B cell (primary cell): Measurements from ENCODE around the gene KCNH3. TPM values are rescaled to one million over a fixed set of nuclear protein-coding genes. Genes with fewer than 3 reads are reported as not detected.
A peak's percentile ranks its signal among the peaks of the same experiment; 100 is the strongest.

Experiments
- ATAC-seq: fragments of 200-7000 bp; cut with Tn5 transposase; one replicate; pipeline ENCODE4 v1.10.0; 2021; ENCODE audit warnings: low read depth, mild to moderate bottlenecking, moderate number of reproducible peaks, moderate library complexity
- CTCF ChIA-PET: fragments of 350-600 bp; sonication (Branson Sonifier 250); formaldehyde crosslinking; loops from one replicate; lab custom pipeline; 2021; ENCODE audit warnings: antibody characterized with exemption, inconsistent platforms; lab: Charles Lee
- POLR2A ChIA-PET: fragments of 350-600 bp; sonication (Branson Sonifier 250); formaldehyde crosslinking; loops from one replicate; lab custom pipeline; 2021; ENCODE audit warnings: antibody characterized with exemption; lab: Charles Lee
- DNase-seq: peaks from one replicate; pipeline ENCODE4 v3.0.0; 2013
- H2AFZ ChIP-seq: 2 replicates; pipeline ENCODE4 v1.6.1; 2012; ENCODE audit warnings: mild to moderate bottlenecking, low read depth, low read length; ENCODE audit not compliant: insufficient read depth, poor library complexity, severe bottlenecking
- H3K27ac ChIP-seq, 2 donors: 1 replicate in 1 of 2; 2 replicates in 1 of 2; pipeline ENCODE4 v1.5.1; 2012 to 2013; ENCODE audit warnings: low read length in 2 of 2, mild to moderate bottlenecking in 2 of 2, moderate library complexity in 1 of 2
- H3K27me3 ChIP-seq, 4 experiments: fragments of 200-600 bp in 1 of 4; sonication (generic) in 1 of 4; replicated peaks in 1 of 4; 1 replicate in 2 of 4; 2 replicates in 2 of 4; pipeline versions ENCODE4 v1.6.1 to v1.7.0; 2013 to 2016; ENCODE audit warnings: low read length in 3 of 4, mild to moderate bottlenecking in 2 of 4, mixed read lengths in 1 of 4, moderate library complexity in 1 of 4; ENCODE audit not compliant: insufficient read depth in 4 of 4, control insufficient read depth in 3 of 4; ENCODE audit errors: control extremely low read depth in 1 of 4
- H3K36me3 ChIP-seq, 2 experiments: replicated peaks in 1 of 2; 1 replicate in 1 of 2; 2 replicates in 1 of 2; pipeline versions ENCODE4 v1.6.1 to v1.7.1; 2013; ENCODE audit warnings: low read length in 1 of 2; ENCODE audit not compliant: insufficient read depth in 2 of 2, control insufficient read depth in 1 of 2; ENCODE audit errors: control extremely low read depth in 1 of 2, extremely low read depth in 1 of 2
- H3K4me1 ChIP-seq, 2 donors: fragments of 200-600 bp in 1 of 2; sonication (generic) in 1 of 2; 1 replicate in 1 of 2; 2 replicates in 1 of 2; pipeline versions ENCODE4 v1.5.1 to v1.6.1; 2013 to 2017; ENCODE audit warnings: low read length in 2 of 2; ENCODE audit not compliant: control insufficient read depth in 2 of 2, insufficient read depth in 2 of 2
- H3K4me2 ChIP-seq: replicated peaks from 2 replicates; pipeline ENCODE3; 2012; ENCODE audit warnings: mild to moderate bottlenecking, low read depth, low read length; ENCODE audit not compliant: poor library complexity, severe bottlenecking
- H3K4me3 ChIP-seq, 5 experiments: fragments of 200-600 bp in 1 of 5; sonication (generic) in 1 of 5; 1 replicate in 3 of 5; 2 replicates in 2 of 5; pipeline versions ENCODE4 v1.5.1 to v1.7.0; 2011 to 2016; ENCODE audit warnings: low read length in 4 of 5, mild to moderate bottlenecking in 4 of 5, low read depth in 2 of 5, control low read depth in 1 of 5, moderate library complexity in 1 of 5; ENCODE audit not compliant: insufficient read depth in 1 of 5; ENCODE audit errors: control extremely low read depth in 1 of 5, extremely low read depth in 1 of 5
- H3K79me2 ChIP-seq: fragments of 200-600 bp; sonication (generic); one replicate; pipeline ENCODE4 v1.6.0; 2016; ENCODE audit warnings: low read length; ENCODE audit not compliant: control insufficient read depth, insufficient read depth
- H3K9ac ChIP-seq: fragments of 200-600 bp; sonication (generic); 2 replicates; pipeline ENCODE4 v1.6.1; 2017; ENCODE audit warnings: mild to moderate bottlenecking, low read length, moderate library complexity
- H3K9me3 ChIP-seq, 3 donors: one replicate each; pipeline versions ENCODE4 v1.6.1 to v1.7.1; 2013; ENCODE audit warnings: low read length in 2 of 3; ENCODE audit not compliant: control insufficient read depth in 2 of 3, insufficient read depth in 1 of 3; ENCODE audit errors: control extremely low read depth in 1 of 3
- H4K20me1 ChIP-seq: 2 replicates; pipeline ENCODE4 v1.6.0; 2012; ENCODE audit warnings: mild to moderate bottlenecking, low read length; ENCODE audit not compliant: insufficient read depth, control insufficient read depth, poor library complexity, severe bottlenecking
- H3K27ac Mint-ChIP-seq: one replicate; pipeline ENCODE4 v1.8.0; 2021; ENCODE audit warnings: mixed read lengths
- H3K27me3 Mint-ChIP-seq: one replicate; pipeline ENCODE4 v1.8.0; 2021; ENCODE audit warnings: mixed read lengths
- H3K4me1 Mint-ChIP-seq: one replicate; pipeline ENCODE4 v1.8.0; 2021; ENCODE audit warnings: mixed read lengths
- H3K4me3 Mint-ChIP-seq: one replicate; pipeline ENCODE4 v1.8.0; 2021; ENCODE audit warnings: mixed read lengths
- H3K9me3 Mint-ChIP-seq: one replicate; pipeline ENCODE4 v1.8.0; 2022; ENCODE audit warnings: mixed read lengths; ENCODE audit not compliant: insufficient read depth
- CTCF ChIP-seq: fragments of 200-600 bp; IDR thresholded peaks from one replicate; pipeline ENCODE4 v1.8.0; 2022; ENCODE audit warnings: antibody characterized with exemption, mild to moderate bottlenecking
- EZH2 ChIP-seq: IDR thresholded peaks from 2 replicates; pipeline ENCODE4 v1.6.1; 2012; ENCODE audit warnings: borderline replicate concordance, low read depth, mild to moderate bottlenecking, moderate library complexity, low read length; ENCODE audit not compliant: insufficient read depth, poor library complexity, severe bottlenecking
- WGBS: methylation state at CpG from one replicate; pipeline ENCODE4 v1.1.5; 2013; ENCODE audit warnings: missing lambda C conversion rate; ENCODE audit not compliant: insufficient coverage; 5-methylcytosine and 5-hydroxymethylcytosine counted together
- intact Hi-C: fragments of 100-400 bp; cut with micrococcal nuclease; formaldehyde crosslinking; loops from one replicate; pipeline ENCODE4 v1.10.0; 2022
- polyA plus RNA-seq: library from polyadenylated mRNA; depleted of rRNA; stranded (reverse); fragments of >200 nt; gene quantifications from 2 replicates; pipeline ENCODE4 v1.2.3, GENCODE V29; 2012
- total RNA-seq, 2 donors: library from RNA; stranded (reverse); fragments of 120-200 nt in 1 of 2; gene quantifications; 1 replicate in 1 of 2; 2 replicates in 1 of 2; pipeline versions ENCODE4 v1.2.3 to v1.2.4, GENCODE V29; 2013 to 2022

Gene KCNH3
- total and polyA plus RNA-seq, 2 donors (not counting 1 experiment from before 2014, with no cell fraction given): 0.49 to 0.54 TPM

DNA sequence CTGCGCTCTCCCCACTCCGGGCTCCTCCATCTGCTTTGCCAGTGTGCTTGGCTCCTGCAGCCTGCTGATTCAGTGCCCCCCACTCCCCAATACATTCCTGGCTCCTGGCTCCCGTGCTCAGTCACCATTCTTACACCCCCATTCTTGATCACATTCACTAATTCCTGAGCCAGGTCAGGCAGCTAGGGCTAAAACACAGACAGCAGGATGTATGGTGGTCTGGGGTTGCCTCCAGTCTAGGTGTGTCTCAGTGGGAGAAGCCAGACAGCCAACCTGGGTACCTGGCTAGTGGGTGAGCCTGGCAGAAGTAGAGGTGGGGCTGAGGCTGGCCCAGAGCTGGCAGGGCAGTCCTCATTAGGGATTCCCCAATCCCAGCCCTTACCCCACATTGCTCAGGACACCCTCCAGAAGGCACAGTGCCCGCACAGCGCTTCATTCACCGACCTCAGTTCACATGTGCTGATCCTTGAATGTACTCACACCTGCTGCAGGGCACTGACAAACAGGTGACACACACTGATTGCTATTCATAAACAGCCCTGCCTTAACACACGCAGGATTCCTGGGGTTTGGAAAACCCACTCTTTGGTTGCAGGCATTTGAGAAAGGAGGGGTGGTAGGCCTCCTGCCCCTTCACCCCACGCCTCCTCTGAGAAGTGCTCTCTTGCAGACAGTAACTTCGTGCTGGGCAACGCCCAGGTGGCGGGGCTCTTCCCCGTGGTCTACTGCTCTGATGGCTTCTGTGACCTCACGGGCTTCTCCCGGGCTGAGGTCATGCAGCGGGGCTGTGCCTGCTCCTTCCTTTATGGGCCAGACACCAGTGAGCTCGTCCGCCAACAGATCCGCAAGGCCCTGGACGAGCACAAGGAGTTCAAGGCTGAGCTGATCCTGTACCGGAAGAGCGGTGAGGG lies 1.7 kb downstream of the KCNH3 start:
- Histone ChIP-seq H4K20me1 (no peaks in the 10 kb centered on the region), H3K4me1 (peaks cover 33 to 49% of the 10 kb centered on the region in 2 donors), H3K36me3 (no peaks in the 10 kb centered on the region), H3K79me2 (no peaks in the 10 kb centered on the region), H3K27ac (no peak overlapping the region), H3K9me3 (peaks cover 0 to 9% (median 0%) of the 10 kb centered on the region in 3 donors), H2AFZ (no peak overlapping the region), H3K9ac (no peak overlapping the region), H3K4me2 (peak overlapping the region; percentile 99), H3K4me3 (no peak overlapping the region), H3K27me3 (peaks cover 0 to 47% (median 13%) of the 10 kb centered on the region in 4 experiments)
- Mint-ChIP-seq H3K27ac (peak overlapping the region; percentile 59), H3K4me3 (peak overlapping the region; percentile 69), H3K4me1 (peaks cover 44% of the 10 kb centered on the region), H3K27me3 (peaks cover 35% of the 10 kb centered on the region), H3K9me3 (no peaks in the 10 kb centered on the region)
- POLR2A ChIA-PET: no interaction called here
- 73% methylated on average over 20 of the region's 21 CpGs for WGBS
- peak; percentile 38 for DNase-seq
- CTCF ChIA-PET: no interaction called here
- no peak for ATAC-seq
- TF ChIP-seq CTCF (no peak), EZH2 (no peak)
- intact Hi-C loops: no loop called here
